Inflammatory macrophage (primary cell): ENCODE results near the gene ZNF444.

Source experiments
- DNase-seq, 2 donors: peaks; one replicate each; pipeline ENCODE4 v3.0.0-alpha.2; 2020 to 2022

Gene ZNF444

GRCh38 chr19:56123266-56123891 is 17.7 kb upstream of the ZNF444 start:
- no peak for DNase-seq

GRCh38 chr19:56124578-56124977 is 16.5 kb upstream of the ZNF444 start:
- no peak for DNase-seq

- DNase-seq: no peak
These were observed 15.1 kb upstream of the ZNF444 start for GRCh38 chr19:56125806-56126590.

- DNase-seq: no peak
These were observed 13.9 kb upstream of the ZNF444 start for GRCh38 chr19:56126983-56127780.

GRCh38 chr19:56130006-56130405 is 11.1 kb upstream of the ZNF444 start:
- DNase-seq: no peak

GRCh38 chr19:56131651-56132050 is 9.4 kb upstream of the ZNF444 start:
- no peak for DNase-seq

GRCh38 chr19:56132316-56132822 is 8.7 kb upstream of the ZNF444 start:
- DNase-seq: no peak

GRCh38 chr19:56133858-56134653 is 7.0 kb upstream of the ZNF444 start:
- DNase-seq: peak in 1 of 2 donors; percentile 57

GRCh38 chr19:56134654-56134921 is 6.5 kb upstream of the ZNF444 start:
- no peak for DNase-seq

- DNase-seq: no peak
These were observed 4.7 kb upstream of the ZNF444 start for GRCh38 chr19:56136362-56136761.

- DNase-seq: no peak
These were observed 3.7 kb upstream of the ZNF444 start for GRCh38 chr19:56137405-56137804.

- peak in 1 of 2 donors; percentile 58 for DNase-seq
These were observed 3.0 kb upstream of the ZNF444 start for GRCh38 chr19:56138069-56138468.

- DNase-seq: peak; percentile 10 to 34
These were observed 1.1 kb upstream of the ZNF444 start for GRCh38 chr19:56139847-56140582.

GRCh38 chr19:56141417-56141993 is 418 bp downstream of the ZNF444 start:
- no peak for DNase-seq

- DNase-seq: no peak
These were observed 1.1 kb downstream of the ZNF444 start for GRCh38 chr19:56142087-56142787.

- DNase-seq: no peak
These were observed 1.9 kb downstream of the ZNF444 start for GRCh38 chr19:56142897-56143434.

- peak in 1 of 2 donors; percentile 21 for DNase-seq
These were observed 3.3 kb downstream of the ZNF444 start for GRCh38 chr19:56144376-56144775.

GRCh38 chr19:56144831-56145230 is 3.7 kb downstream of the ZNF444 start:
- no peak for DNase-seq

- DNase-seq: no peak
These were observed 4.6 kb downstream of the ZNF444 start for GRCh38 chr19:56145698-56146097.

GRCh38 chr19:56146904-56147303 is 5.8 kb downstream of the ZNF444 start:
- no peak for DNase-seq

GRCh38 chr19:56147307-56147706 is 6.2 kb downstream of the ZNF444 start:
- DNase-seq: no peak
